ENCODE results near the gene LAPTM5. TPM values are rescaled to one million over a fixed set of nuclear protein-coding genes. Genes with fewer than 3 reads are reported as not detected.

Gene LAPTM5
- total and polyA plus RNA-seq, 4 donors, result 18.0 to 46.2 (median 28.1) TPM

DNA sequence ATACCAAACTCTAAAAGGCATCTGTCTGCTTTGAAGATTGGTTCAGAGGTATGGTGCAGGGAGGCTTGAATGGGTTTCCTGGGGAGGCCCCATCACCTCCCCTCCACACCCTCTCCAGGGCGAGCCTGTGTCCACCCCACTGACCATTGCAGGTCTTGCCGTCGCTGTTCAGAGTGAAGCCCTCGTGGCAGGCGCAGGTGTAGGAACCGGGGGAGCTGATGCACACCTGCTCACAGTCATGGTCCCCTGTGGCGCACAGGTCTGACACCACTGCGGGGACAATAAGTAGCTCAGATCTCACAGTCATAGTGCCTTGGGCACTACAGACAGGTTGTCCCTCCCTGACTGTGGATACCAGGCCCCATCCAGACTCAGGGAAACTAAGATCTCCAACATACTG, 40.9 kb downstream of the LAPTM5 start (continued):
- TF ChIP-seq, protein P1, sequence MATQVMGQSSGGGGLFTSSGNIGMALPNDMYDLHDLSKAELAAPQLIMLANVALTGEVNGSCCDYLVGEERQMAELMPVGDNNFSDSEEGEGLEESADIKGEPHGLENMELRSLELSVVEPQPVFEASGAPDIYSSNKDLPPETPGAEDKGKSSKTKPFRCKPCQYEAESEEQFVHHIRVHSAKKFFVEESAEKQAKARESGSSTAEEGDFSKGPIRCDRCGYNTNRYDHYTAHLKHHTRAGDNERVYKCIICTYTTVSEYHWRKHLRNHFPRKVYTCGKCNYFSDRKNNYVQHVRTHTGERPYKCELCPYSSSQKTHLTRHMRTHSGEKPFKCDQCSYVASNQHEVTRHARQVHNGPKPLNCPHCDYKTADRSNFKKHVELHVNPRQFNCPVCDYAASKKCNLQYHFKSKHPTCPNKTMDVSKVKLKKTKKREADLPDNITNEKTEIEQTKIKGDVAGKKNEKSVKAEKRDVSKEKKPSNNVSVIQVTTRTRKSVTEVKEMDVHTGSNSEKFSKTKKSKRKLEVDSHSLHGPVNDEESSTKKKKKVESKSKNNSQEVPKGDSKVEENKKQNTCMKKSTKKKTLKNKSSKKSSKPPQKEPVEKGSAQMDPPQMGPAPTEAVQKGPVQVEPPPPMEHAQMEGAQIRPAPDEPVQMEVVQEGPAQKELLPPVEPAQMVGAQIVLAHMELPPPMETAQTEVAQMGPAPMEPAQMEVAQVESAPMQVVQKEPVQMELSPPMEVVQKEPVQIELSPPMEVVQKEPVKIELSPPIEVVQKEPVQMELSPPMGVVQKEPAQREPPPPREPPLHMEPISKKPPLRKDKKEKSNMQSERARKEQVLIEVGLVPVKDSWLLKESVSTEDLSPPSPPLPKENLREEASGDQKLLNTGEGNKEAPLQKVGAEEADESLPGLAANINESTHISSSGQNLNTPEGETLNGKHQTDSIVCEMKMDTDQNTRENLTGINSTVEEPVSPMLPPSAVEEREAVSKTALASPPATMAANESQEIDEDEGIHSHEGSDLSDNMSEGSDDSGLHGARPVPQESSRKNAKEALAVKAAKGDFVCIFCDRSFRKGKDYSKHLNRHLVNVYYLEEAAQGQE (IDR thresholded peaks at IDR 0.05), result no peak
- no peak for TF ChIP-seq SP1 (IDR thresholded peaks at IDR 0.05)
- TF ChIP-seq JUND (IDR thresholded peaks at IDR 0.05), result no peak

DNA sequence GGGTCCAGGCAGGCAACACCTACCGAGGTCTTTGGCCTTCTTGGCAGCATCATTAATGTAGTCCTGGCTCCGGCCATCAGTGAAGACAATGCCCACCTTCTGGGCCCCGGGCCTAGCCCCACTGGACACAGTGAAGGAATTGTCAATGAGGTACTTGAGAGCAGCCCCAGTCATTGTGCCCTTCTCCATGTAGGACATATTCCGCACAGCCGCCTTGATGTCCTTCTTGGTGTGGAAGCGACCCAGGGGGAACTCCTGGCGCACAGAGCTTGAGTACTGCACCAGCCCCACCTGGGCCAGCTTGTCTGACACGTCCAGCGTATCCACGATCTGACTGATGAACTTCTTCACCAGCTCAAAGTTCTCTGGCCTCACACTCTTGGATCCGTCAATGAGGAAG, 41.7 kb downstream of the LAPTM5 start:
- 97% methylated on average over 11 of the region's 11 CpGs for WGBS
- Histone ChIP-seq H3K36me3 (ENCODE audit: control insufficient read depth in 4 of 4, insufficient read depth in 3 of 4, low read depth in 1 of 4, low read length in 3 of 4) (no peaks in the 10 kb centered on the region), H3K4me3 (ENCODE audit: low read depth in 1 of 3, low read length in 3 of 3) (no peak overlapping the region), H3K4me1 (ENCODE audit: control insufficient read depth in 4 of 4, insufficient read depth in 4 of 4, low read length in 3 of 4) (peaks cover 0 to 9% (median 4%) of the 10 kb centered on the region in 4 donors), H3K9me3 (ENCODE audit: control insufficient read depth in 4 of 4, low read length in 3 of 4) (peaks cover 0 to 4% (median 0%) of the 10 kb centered on the region in 4 donors), H3K9ac (ENCODE audit: low read depth in 1 of 2, low read length in 2 of 2) (no peak overlapping the region), H3K27me3 (ENCODE audit: control insufficient read depth in 4 of 4, insufficient read depth in 4 of 4, low read length in 3 of 4) (no peaks in the 10 kb centered on the region), H3K27ac (ENCODE audit: low read depth in 1 of 2, low read length in 2 of 2) (no peak overlapping the region)
- no peak for DNase-seq (ENCODE audit: low spot score)
- TF ChIP-seq JUND (IDR thresholded peaks at IDR 0.05), result no peak
- TF ChIP-seq, protein P2, sequence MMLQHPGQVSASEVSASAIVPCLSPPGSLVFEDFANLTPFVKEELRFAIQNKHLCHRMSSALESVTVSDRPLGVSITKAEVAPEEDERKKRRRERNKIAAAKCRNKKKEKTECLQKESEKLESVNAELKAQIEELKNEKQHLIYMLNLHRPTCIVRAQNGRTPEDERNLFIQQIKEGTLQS (IDR thresholded peaks at IDR 0.05), result no peak
- TF ChIP-seq GABPA (IDR thresholded peaks at IDR 0.05 in 1 of 2, conservative IDR thresholded peaks at IDR 0.05 in 1 of 2), result no peak
- TF ChIP-seq HNF4G (IDR thresholded peaks at IDR 0.05), result no peak
- TF ChIP-seq, protein P1 (IDR thresholded peaks at IDR 0.05), result no peak
- TF ChIP-seq YY1 (IDR thresholded peaks at IDR 0.05), result no peak
- no peak for TF ChIP-seq RAD21 (IDR thresholded peaks at IDR 0.05)
- TF ChIP-seq HNF4A (conservative IDR thresholded peaks at IDR 0.05), result no peak
- TF ChIP-seq, protein P3, sequence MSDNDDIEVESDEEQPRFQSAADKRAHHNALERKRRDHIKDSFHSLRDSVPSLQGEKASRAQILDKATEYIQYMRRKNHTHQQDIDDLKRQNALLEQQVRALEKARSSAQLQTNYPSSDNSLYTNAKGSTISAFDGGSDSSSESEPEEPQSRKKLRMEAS (IDR thresholded peaks at IDR 0.05), result no peak

DNA sequence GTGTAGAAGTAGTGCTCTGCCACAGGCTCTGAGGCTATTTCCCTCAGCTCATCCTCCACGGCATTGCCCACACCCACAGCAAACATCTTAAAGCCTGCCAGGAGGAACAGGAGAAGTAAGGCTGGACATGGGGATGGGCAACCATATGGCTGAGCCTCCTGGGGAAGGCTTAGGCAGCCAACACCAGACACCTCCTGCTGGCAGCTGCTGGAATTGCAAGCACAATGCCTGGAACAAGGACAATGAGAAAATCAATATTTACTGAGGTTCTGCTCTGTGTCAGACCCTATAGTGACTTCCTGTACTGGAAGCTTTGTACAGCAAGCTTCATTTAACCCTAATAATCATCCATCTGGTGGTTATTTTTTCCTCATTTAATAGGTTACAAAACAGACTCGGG, 42.4 kb downstream of the LAPTM5 start:
- H3K9me3 ChIP-seq (ENCODE audit: control insufficient read depth in 4 of 4, low read length in 3 of 4), result peaks cover 0 to 4% (median 0%) of the 10 kb centered on the region in 4 donors
- H3K4me1 ChIP-seq (ENCODE audit: control insufficient read depth in 4 of 4, insufficient read depth in 4 of 4, low read length in 3 of 4), result peaks cover 0 to 9% (median 4%) of the 10 kb centered on the region in 4 donors
- H3K9ac ChIP-seq (ENCODE audit: low read depth in 1 of 2, low read length in 2 of 2), result no peak overlapping the region
- no peak for DNase-seq (ENCODE audit: low spot score)
- 95% methylated on average over 2 of the region's 2 CpGs for WGBS
- no peaks in the 10 kb centered on the region for H3K27me3 ChIP-seq (ENCODE audit: control insufficient read depth in 4 of 4, insufficient read depth in 4 of 4, low read length in 3 of 4)
- no peak overlapping the region for H3K27ac ChIP-seq (ENCODE audit: low read depth in 1 of 2, low read length in 2 of 2)
- no peak overlapping the region for H3K4me3 ChIP-seq (ENCODE audit: low read depth in 1 of 3, low read length in 3 of 3)
- H3K36me3 ChIP-seq (ENCODE audit: control insufficient read depth in 4 of 4, insufficient read depth in 3 of 4, low read depth in 1 of 4, low read length in 3 of 4), result no peaks in the 10 kb centered on the region
- TF ChIP-seq HNF4A (conservative IDR thresholded peaks at IDR 0.05) (no peak), FOXA2 (IDR thresholded peaks at IDR 0.05) (no peak), YY1 (IDR thresholded peaks at IDR 0.05) (no peak), FOXA1 (IDR thresholded peaks at IDR 0.05) (no peak), NR2F2 (IDR thresholded peaks at IDR 0.05) (no peak), SP1 (IDR thresholded peaks at IDR 0.05) (no peak), RXRA (IDR thresholded peaks at IDR 0.05) (no peak), TAF1 (conservative IDR thresholded peaks at IDR 0.05) (no peak), JUND (IDR thresholded peaks at IDR 0.05) (no peak), RAD21 (IDR thresholded peaks at IDR 0.05) (no peak), GABPA (IDR thresholded peaks at IDR 0.05 in 1 of 2, conservative IDR thresholded peaks at IDR 0.05 in 1 of 2) (no peak)
- TF ChIP-seq, protein P2 (IDR thresholded peaks at IDR 0.05), result no peak
- TF ChIP-seq, protein P4, sequence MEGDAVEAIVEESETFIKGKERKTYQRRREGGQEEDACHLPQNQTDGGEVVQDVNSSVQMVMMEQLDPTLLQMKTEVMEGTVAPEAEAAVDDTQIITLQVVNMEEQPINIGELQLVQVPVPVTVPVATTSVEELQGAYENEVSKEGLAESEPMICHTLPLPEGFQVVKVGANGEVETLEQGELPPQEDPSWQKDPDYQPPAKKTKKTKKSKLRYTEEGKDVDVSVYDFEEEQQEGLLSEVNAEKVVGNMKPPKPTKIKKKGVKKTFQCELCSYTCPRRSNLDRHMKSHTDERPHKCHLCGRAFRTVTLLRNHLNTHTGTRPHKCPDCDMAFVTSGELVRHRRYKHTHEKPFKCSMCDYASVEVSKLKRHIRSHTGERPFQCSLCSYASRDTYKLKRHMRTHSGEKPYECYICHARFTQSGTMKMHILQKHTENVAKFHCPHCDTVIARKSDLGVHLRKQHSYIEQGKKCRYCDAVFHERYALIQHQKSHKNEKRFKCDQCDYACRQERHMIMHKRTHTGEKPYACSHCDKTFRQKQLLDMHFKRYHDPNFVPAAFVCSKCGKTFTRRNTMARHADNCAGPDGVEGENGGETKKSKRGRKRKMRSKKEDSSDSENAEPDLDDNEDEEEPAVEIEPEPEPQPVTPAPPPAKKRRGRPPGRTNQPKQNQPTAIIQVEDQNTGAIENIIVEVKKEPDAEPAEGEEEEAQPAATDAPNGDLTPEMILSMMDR (IDR thresholded peaks at IDR 0.05; ENCODE audit: low read depth, low read length, missing input control), result no peak
- TF ChIP-seq, protein P1 (IDR thresholded peaks at IDR 0.05), result no peak
